Naive thymus-derived CD4-positive, alpha-beta T cell (primary cell): ENCODE measurements around the gene OAS1. TPM values are rescaled to one million over a fixed set of nuclear protein-coding genes. Genes with fewer than 3 reads are reported as not detected.
A peak's percentile ranks its signal among the peaks of the same experiment; 100 is the strongest.

ENCODE experiments used
- ATAC-seq: fragments of 150-1000 bp; cut with Tn5 transposase; 2 replicates; pipeline ENCODE4 v1.10.0; 2021; ENCODE audit warnings: mild to moderate bottlenecking, moderate library complexity
- CTCF ChIA-PET: fragments of 350-600 bp; sonication (Branson Sonifier 250); formaldehyde crosslinking; loops from one replicate; lab custom pipeline; 2021; ENCODE audit warnings: antibody characterized with exemption; lab: Charles Lee
- POLR2A ChIA-PET: fragments of 350-600 bp; sonication (Branson Sonifier 250); formaldehyde crosslinking; loops from one replicate; lab custom pipeline; 2021; ENCODE audit warnings: antibody characterized with exemption, inconsistent platforms; lab: Charles Lee
- DNase-seq, 9 donors: peaks; one replicate each; pipeline versions ENCODE4 v3.0.0 to v3.0.0-alpha.2; 2020 to 2022; ENCODE audit warnings: mixed read lengths in 1 of 9
- H3K27ac ChIP-seq: one replicate; pipeline ENCODE4 v1.7.0; 2013; ENCODE audit warnings: mild to moderate bottlenecking, low read depth, low read length, moderate library complexity
- H3K27me3 ChIP-seq, 2 donors: one replicate each; pipeline ENCODE4 v1.7.0; 2013; ENCODE audit warnings: low read length in 2 of 2, mild to moderate bottlenecking in 2 of 2, moderate library complexity in 2 of 2; ENCODE audit not compliant: control insufficient read depth in 2 of 2, insufficient read depth in 2 of 2
- H3K36me3 ChIP-seq, 3 experiments: 1 replicate in 2 of 3; 2 replicates in 1 of 3; pipeline ENCODE4 v1.7.0; 2013; ENCODE audit warnings: low read length in 3 of 3, mild to moderate bottlenecking in 3 of 3, moderate library complexity in 1 of 3; ENCODE audit not compliant: insufficient read depth in 3 of 3, control insufficient read depth in 2 of 3
- H3K4me1 ChIP-seq, 2 donors: one replicate each; pipeline ENCODE4 v1.7.0; 2013; ENCODE audit warnings: low read length in 2 of 2, mild to moderate bottlenecking in 2 of 2, moderate library complexity in 1 of 2; ENCODE audit not compliant: control insufficient read depth in 2 of 2, insufficient read depth in 2 of 2
- H3K4me3 ChIP-seq: 2 replicates; pipeline ENCODE4 v1.7.0; 2013; ENCODE audit warnings: mild to moderate bottlenecking, low read length
- H3K9me3 ChIP-seq, 3 experiments: 1 replicate in 2 of 3; 2 replicates in 1 of 3; pipeline ENCODE4 v1.7.0; 2013; ENCODE audit warnings: low read length in 3 of 3; ENCODE audit not compliant: control insufficient read depth in 2 of 3
- H3K27ac Mint-ChIP-seq, 9 donors: one replicate each; pipeline ENCODE4 v1.8.0; 2020 to 2022; ENCODE audit warnings: mixed read lengths in 9 of 9, mild to moderate bottlenecking in 8 of 9, moderate library complexity in 5 of 9, inconsistent platforms in 2 of 9
- H3K27me3 Mint-ChIP-seq, 5 donors: one replicate each; pipeline ENCODE4 v1.8.0; 2021 to 2022; ENCODE audit warnings: mixed read lengths in 5 of 5, mild to moderate bottlenecking in 1 of 5
- H3K36me3 Mint-ChIP-seq, 5 donors: one replicate each; pipeline ENCODE4 v1.8.0; 2020 to 2022; ENCODE audit warnings: mixed read lengths in 5 of 5, mild to moderate bottlenecking in 3 of 5, inconsistent platforms in 1 of 5
- H3K4me1 Mint-ChIP-seq, 7 donors: one replicate each; pipeline ENCODE4 v1.8.0; 2020 to 2022; ENCODE audit warnings: mixed read lengths in 7 of 7, mild to moderate bottlenecking in 3 of 7, inconsistent platforms in 1 of 7
- H3K4me3 Mint-ChIP-seq, 10 donors: one replicate each; pipeline ENCODE4 v1.8.0; 2020 to 2022; ENCODE audit warnings: mild to moderate bottlenecking in 10 of 10, mixed read lengths in 10 of 10, moderate library complexity in 6 of 10, inconsistent platforms in 2 of 10
- H3K9me3 Mint-ChIP-seq, 11 donors: one replicate each; pipeline ENCODE4 v1.8.0; 2020 to 2022; ENCODE audit warnings: mixed read lengths in 11 of 11, mild to moderate bottlenecking in 4 of 11, inconsistent platforms in 1 of 11, moderate library complexity in 1 of 11
- intact Hi-C, 2 donors: fragments of 100-400 bp; cut with micrococcal nuclease; formaldehyde crosslinking; loops; one replicate each; pipeline ENCODE4 v1.15.1; 2023
- polyA plus RNA-seq, 2 donors: library from polyadenylated mRNA; unstranded; fragments of 300-500 nt; fragmentation: Illumina TruSeq; gene quantifications; one replicate each; pipeline ENCODE4 v1.2.3, GENCODE V29; 2021
- total RNA-seq, 6 experiments: library from RNA in 5 of 6; stranded (reverse) in 5 of 6; gene quantifications; 1 replicate in 5 of 6; 2 replicates in 1 of 6; pipeline ENCODE4 v1.2.3 and lab custom pipeline; 2021 to 2026

The OAS1 gene
- total and polyA plus RNA-seq, 7 experiments from 2014 or later: 5.1 to 169 (median 9.2) TPM

- ChIA-PET POLR2A (interaction anchor here (0.7 kb wide), 1 partner anchor 28 kb away, joined by 3 read pairs; no protein-coding TSS in a partner anchor), CTCF (no interaction called here)
- H3K4me3 Mint-ChIP-seq: no peak overlapping the region
- Histone ChIP-seq H3K27ac (peak overlapping the region; percentile 38), H3K9me3 (no peaks in the 10 kb centered on the region), H3K27me3 (no peaks in the 10 kb centered on the region), H3K4me1 (peaks cover 18 to 19% of the 10 kb centered on the region in 2 donors), H3K36me3 (no peaks in the 10 kb centered on the region), H3K4me3 (no peak overlapping the region)
- H3K9me3 Mint-ChIP-seq: peaks cover 0 to 5% (median 0%) of the 10 kb centered on the region in 11 donors
- H3K27ac Mint-ChIP-seq: peak overlapping the region; percentile 31 to 96 (median 90)
- peaks cover 22 to 48% (median 31%) of the 10 kb centered on the region in 7 donors for H3K4me1 Mint-ChIP-seq
- intact Hi-C loops: loop anchor here in 1 of 2 donors (5.0 kb wide), 1 partner anchor 286 kb away; the partner anchor contains the start of gene TPCN1
- H3K27me3 Mint-ChIP-seq: no peaks in the 10 kb centered on the region
- H3K36me3 Mint-ChIP-seq: peaks cover 0 to 25% (median 0%) of the 10 kb centered on the region in 5 donors
- ATAC-seq (peak; percentile 26), DNase-seq (no peak)
Measured at GRCh38 chr12:112936264-112936663, 29.5 kb downstream of the OAS1 start.

DNA sequence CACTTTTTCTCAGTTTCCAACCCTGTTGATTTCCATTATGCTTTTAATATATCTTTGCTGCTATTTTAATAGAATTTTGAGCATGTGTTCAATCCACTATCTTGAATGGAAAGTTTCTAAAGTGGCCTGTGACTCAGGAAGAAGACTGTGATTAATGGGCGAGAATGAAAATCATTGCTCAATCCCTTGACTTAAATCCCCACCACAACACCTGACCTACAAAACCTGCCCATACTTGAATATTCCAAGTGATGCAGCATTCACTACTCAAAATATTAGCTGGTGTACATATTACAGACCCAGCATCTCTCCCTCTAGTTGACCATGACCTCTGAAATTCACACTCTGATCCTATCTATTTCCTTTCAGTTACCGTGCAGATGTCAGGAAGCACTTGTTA is 30.2 kb downstream of the OAS1 start:
- peaks cover 22 to 55% (median 31%) of the 10 kb centered on the region in 7 donors for H3K4me1 Mint-ChIP-seq
- H3K4me1 ChIP-seq: peaks cover 18 to 19% of the 10 kb centered on the region in 2 donors
- no peaks in the 10 kb centered on the region for H3K36me3 ChIP-seq
- no peaks in the 10 kb centered on the region for H3K27me3 ChIP-seq
- intact Hi-C loops: loop anchor here (1.0 to 5.0 kb wide), 2 partner anchors 9 to 285 kb away; partner anchors contain the start of gene TPCN1 (in 1 of the 2)
- peaks cover 0 to 30% (median 0%) of the 10 kb centered on the region in 5 donors for H3K36me3 Mint-ChIP-seq
- H3K4me3 Mint-ChIP-seq: peak overlapping the region; percentile 8 to 96 (median 91)
- H3K4me3 ChIP-seq: no peak overlapping the region
- peak overlapping the region; percentile 82 for H3K27ac ChIP-seq
- ChIA-PET CTCF (interaction anchor here (1.1 kb wide), 1 partner anchor 41 kb away, joined by 3 read pairs; the partner anchor contains the start of gene OAS2), POLR2A (interaction anchor here (0.7 to 1.8 kb wide), 3 partner anchors 29 to 42 kb away, joined by 3 to 27 read pairs (median 13); partner anchors contain the start of genes OAS1 and OAS2)
- peak overlapping the region; percentile 43 to 97 (median 91) for H3K27ac Mint-ChIP-seq
- peaks cover 0 to 5% (median 0%) of the 10 kb centered on the region in 11 donors for H3K9me3 Mint-ChIP-seq
- H3K9me3 ChIP-seq: no peaks in the 10 kb centered on the region
- no peaks in the 10 kb centered on the region for H3K27me3 Mint-ChIP-seq
- ATAC-seq (no peak), DNase-seq (no peak)

DNA sequence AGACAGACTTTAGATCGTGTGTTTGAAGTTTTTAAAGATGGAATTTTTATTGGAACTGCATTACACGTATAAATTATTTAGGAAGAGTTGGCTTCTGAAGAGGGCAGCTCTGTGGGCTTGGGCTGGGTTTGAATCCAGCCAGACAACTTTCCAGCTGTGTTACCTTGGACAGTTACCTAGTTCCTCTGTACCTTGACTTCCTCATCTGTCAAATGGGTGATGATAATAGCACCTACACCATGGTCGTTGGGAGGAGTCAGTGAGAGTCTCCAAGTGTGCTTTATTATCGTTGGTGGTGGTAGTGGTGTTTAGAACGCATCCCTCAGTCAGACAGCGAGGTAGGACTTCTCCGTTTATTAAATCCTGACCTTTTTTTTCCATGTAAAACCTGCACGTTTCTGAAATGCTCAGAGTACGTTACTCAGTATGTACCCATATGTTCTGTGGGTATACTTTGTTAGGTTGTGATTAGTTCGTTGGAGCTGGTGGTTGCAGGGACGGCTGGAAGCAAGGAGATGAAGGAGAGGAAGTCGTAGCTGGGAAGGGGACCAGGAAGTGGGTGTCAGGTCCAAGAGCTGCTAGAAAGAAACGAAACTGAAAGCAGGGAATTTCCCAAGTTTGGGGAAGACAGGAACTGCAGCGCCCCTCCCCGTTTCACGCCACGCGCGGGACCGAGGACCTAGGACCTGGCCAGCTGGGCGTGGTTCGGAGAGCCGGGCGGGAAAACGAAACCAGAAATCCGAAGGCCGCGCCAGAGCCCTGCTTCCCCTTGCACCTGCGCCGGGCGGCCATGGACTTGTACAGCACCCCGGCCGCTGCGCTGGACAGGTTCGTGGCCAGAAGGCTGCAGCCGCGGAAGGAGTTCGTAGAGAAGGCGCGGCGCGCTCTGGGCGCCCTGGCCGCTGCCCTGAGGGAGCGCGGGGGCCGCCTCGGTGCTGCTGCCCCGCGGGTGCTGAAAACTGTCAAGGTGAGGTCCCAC is 31.3 kb downstream of the OAS1 start, which contains the start of gene OAS3:
Gene OAS3, plus strand, starts transcription at position 734 of the 979 bp plus-strand sequence. Its CDS starts 57 bp downstream, at position 791.
- H3K4me1 Mint-ChIP-seq: peaks cover 22 to 61% (median 31%) of the 10 kb centered on the region in 7 donors
- peaks cover 18 to 19% of the 10 kb centered on the region in 2 donors for H3K4me1 ChIP-seq
- H3K4me3 ChIP-seq: peak within 1 kb of the TSS; percentile 78
- peaks cover 0 to 5% (median 0%) of the 10 kb centered on the region in 11 donors for H3K9me3 Mint-ChIP-seq
- H3K27ac Mint-ChIP-seq: peak within 1 kb of the TSS; percentile 90 to 97 (median 95)
- H3K36me3 ChIP-seq: no peaks in the 10 kb centered on the region
- intact Hi-C loops: loop anchor here (1.0 to 5.0 kb wide), 6 partner anchors 10 to 284 kb away; partner anchors contain the start of genes OAS2 (in 1 of the 2) and TPCN1 (in 1 of the 2)
- ATAC-seq: peak; percentile 84
- peak within 1 kb of the TSS; percentile 82 for H3K27ac ChIP-seq
- ChIA-PET CTCF (interaction anchor here (1.1 kb wide), 1 partner anchor 40 kb away, joined by 3 read pairs; the partner anchor contains the start of gene OAS2), POLR2A (interaction anchor here (0.6 to 1.8 kb wide), 3 partner anchors 31 to 1356 kb away, joined by 3 to 27 read pairs (median 13); partner anchors contain the start of genes OAS1 and OAS2)
- H3K9me3 ChIP-seq: no peaks in the 10 kb centered on the region
- H3K27me3 Mint-ChIP-seq: no peaks in the 10 kb centered on the region
- H3K4me3 Mint-ChIP-seq: peak within 1 kb of the TSS; percentile 85 to 100 (median 93)
- H3K36me3 Mint-ChIP-seq: peaks cover 0 to 35% (median 4%) of the 10 kb centered on the region in 5 donors
- H3K27me3 ChIP-seq: no peaks in the 10 kb centered on the region
- DNase-seq: peak; percentile 31 to 79 (median 50)

DNA sequence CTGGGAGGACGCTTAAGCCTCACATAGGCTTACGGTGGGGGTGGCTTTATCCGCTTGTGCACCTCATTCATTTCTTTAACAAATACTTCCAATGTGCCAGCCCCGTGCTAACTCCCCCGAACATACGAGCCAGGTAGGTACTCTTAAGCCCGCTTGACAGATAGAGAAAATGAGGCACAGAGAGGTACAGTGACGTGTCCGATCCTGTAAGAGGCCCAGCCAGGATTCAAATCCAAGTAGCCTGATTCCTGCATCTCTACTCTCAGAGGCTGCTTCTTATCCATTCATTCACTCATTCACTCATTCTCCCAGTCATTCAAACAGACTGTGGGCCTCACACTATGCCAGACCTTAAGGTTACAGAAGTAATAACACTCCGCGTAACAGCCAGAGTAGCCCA is 32.0 kb downstream of the OAS1 start:
- peaks cover 0 to 5% (median 0%) of the 10 kb centered on the region in 11 donors for H3K9me3 Mint-ChIP-seq
- no peaks in the 10 kb centered on the region for H3K9me3 ChIP-seq
- peak overlapping the region; percentile 78 for H3K4me3 ChIP-seq
- H3K27ac Mint-ChIP-seq: peak overlapping the region; percentile 90 to 97 (median 95)
- H3K36me3 Mint-ChIP-seq: peaks cover 0 to 37% (median 4%) of the 10 kb centered on the region in 5 donors
- intact Hi-C loops: loop anchor here (1.0 to 5.0 kb wide), 5 partner anchors 31 to 284 kb away; partner anchors contain the start of genes OAS2 (in 2 of the 2) and TPCN1 (in 1 of the 2)
- H3K27ac ChIP-seq: peak overlapping the region; percentile 82
- H3K27me3 ChIP-seq: no peaks in the 10 kb centered on the region
- ChIA-PET CTCF (interaction anchor here (1.5 kb wide), 1 partner anchor 39 kb away, joined by 4 read pairs; the partner anchor contains the start of gene OAS2), POLR2A (interaction anchor here (1.7 to 3.1 kb wide), 3 partner anchors 31 to 40 kb away, joined by 13 to 27 read pairs (median 24); partner anchors contain the start of genes OAS1 and OAS2)
- peaks cover 22 to 60% (median 31%) of the 10 kb centered on the region in 7 donors for H3K4me1 Mint-ChIP-seq
- H3K36me3 ChIP-seq: no peaks in the 10 kb centered on the region
- peaks cover 18 to 19% of the 10 kb centered on the region in 2 donors for H3K4me1 ChIP-seq
- ATAC-seq (no peak), DNase-seq (no peak)
- H3K4me3 Mint-ChIP-seq: peak overlapping the region; percentile 85 to 100 (median 93)
- no peaks in the 10 kb centered on the region for H3K27me3 Mint-ChIP-seq

- H3K27ac Mint-ChIP-seq: peak overlapping the region; percentile 81 to 97 (median 91)
- Histone ChIP-seq H3K4me1 (peaks cover 18 to 19% of the 10 kb centered on the region in 2 donors), H3K27me3 (no peaks in the 10 kb centered on the region), H3K36me3 (peaks cover 0 to 11% (median 0%) of the 10 kb centered on the region in 3 experiments), H3K9me3 (no peaks in the 10 kb centered on the region), H3K27ac (peak overlapping the region; percentile 59), H3K4me3 (peak overlapping the region; percentile 78)
- peak overlapping the region; percentile 85 to 100 (median 92) for H3K4me3 Mint-ChIP-seq
- CTCF ChIA-PET: interaction anchor here (0.7 to 1.8 kb wide), 3 partner anchors 12 to 53 kb away, joined by 3 to 5 read pairs (median 4); partner anchors contain the start of gene OAS2
- peaks cover 24 to 62% (median 31%) of the 10 kb centered on the region in 7 donors for H3K4me1 Mint-ChIP-seq
- H3K9me3 Mint-ChIP-seq: peaks cover 0 to 5% (median 0%) of the 10 kb centered on the region in 11 donors
- peak in 4 of 9 donors; percentile 17 to 29 (median 26) for DNase-seq
- POLR2A ChIA-PET: interaction anchor here (0.7 to 3.1 kb wide), 4 partner anchors 39 to 184 kb away, joined by 3 to 24 read pairs (median 4); partner anchors contain the start of gene OAS2
- ATAC-seq: no peak
- peaks cover 7 to 43% (median 13%) of the 10 kb centered on the region in 5 donors for H3K36me3 Mint-ChIP-seq
- intact Hi-C loops: loop anchor here in 1 of 2 donors (1.0 to 5.0 kb wide), 2 partner anchors 38 to 282 kb away; partner anchors contain the start of genes OAS2 and TPCN1
- H3K27me3 Mint-ChIP-seq: no peaks in the 10 kb centered on the region
Measured at GRCh38 chr12:112939761-112940381, 33.1 kb downstream of the OAS1 start.
